Loucy (cell line): ENCODE measurements around the gene FBXL3.

Experiments
- EZH2phosphoT487 ChIP-seq: fragments of 200-600 bp; IDR thresholded peaks from 2 replicates; pipeline ENCODE4 v1.6.1; 2018; ENCODE audit warnings: antibody characterized with exemption, mild to moderate bottlenecking, moderate library complexity, borderline replicate concordance
- TF ChIP-seq, protein P1 (sequence below): fragments of 200-600 bp; sonication (generic); conservative IDR thresholded peaks from 2 replicates; pipeline ENCODE4 v1.5.1; 2014; ENCODE audit warnings: mild to moderate bottlenecking, antibody characterized with exemption, low read length

DNA sequence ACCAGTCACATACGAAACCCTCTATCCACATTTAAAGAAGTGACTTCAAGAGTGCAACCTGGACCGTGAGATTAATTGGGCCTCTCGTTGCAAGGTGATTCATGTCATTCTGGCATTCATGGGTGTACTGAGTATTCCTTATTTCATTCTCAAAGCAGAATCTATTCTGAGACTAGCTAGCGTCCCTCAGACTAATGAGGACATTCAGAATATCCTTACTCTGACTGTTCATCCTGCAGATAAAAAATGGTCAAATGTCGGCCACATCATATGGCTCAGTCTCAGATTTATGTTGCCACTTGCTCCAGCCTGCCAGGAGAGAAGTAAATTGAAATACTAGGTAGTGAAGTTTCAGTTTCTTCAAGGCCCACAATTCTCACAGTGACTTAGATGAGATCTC is 71.3 kb downstream of the FBXL3 start:
- TF ChIP-seq, protein P1, sequence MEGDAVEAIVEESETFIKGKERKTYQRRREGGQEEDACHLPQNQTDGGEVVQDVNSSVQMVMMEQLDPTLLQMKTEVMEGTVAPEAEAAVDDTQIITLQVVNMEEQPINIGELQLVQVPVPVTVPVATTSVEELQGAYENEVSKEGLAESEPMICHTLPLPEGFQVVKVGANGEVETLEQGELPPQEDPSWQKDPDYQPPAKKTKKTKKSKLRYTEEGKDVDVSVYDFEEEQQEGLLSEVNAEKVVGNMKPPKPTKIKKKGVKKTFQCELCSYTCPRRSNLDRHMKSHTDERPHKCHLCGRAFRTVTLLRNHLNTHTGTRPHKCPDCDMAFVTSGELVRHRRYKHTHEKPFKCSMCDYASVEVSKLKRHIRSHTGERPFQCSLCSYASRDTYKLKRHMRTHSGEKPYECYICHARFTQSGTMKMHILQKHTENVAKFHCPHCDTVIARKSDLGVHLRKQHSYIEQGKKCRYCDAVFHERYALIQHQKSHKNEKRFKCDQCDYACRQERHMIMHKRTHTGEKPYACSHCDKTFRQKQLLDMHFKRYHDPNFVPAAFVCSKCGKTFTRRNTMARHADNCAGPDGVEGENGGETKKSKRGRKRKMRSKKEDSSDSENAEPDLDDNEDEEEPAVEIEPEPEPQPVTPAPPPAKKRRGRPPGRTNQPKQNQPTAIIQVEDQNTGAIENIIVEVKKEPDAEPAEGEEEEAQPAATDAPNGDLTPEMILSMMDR = no peak
- TF ChIP-seq EZH2phosphoT487 = no peak
